HepG2 (cell line): ENCODE measurements around the gene RBM15B. TPM values are rescaled to one million over a fixed set of nuclear protein-coding genes. Genes with fewer than 3 reads are reported as not detected.

Source experiments
- HMGXB4 ChIP-seq, 2 experiments: sonication (generic) in 1 of 2; formaldehyde crosslinking in 1 of 2; IDR thresholded peaks; 2 replicates each; pipeline versions ENCODE4 v1.4.0 to v1.6.1; 2018 to 2020; ENCODE audit warnings: missing genetic modification reagents in 2 of 2, borderline replicate concordance in 1 of 2, low read depth in 1 of 2, mild to moderate bottlenecking in 1 of 2, missing biosample characterization in 1 of 2
- JUNB ChIP-seq: sonication (generic); formaldehyde crosslinking; IDR thresholded peaks from 2 replicates; pipeline ENCODE4 v1.8.0; 2022; ENCODE audit warnings: missing genetic modification reagents, mild to moderate bottlenecking, borderline replicate concordance
- RFX1 ChIP-seq: fragments of 450-650 bp; IDR thresholded peaks from 2 replicates; pipeline ENCODE4 v1.6.1; 2017
- TCF12 ChIP-seq, 2 experiments: fragments of 450-650 bp in 1 of 2; sonication (generic) in 1 of 2; formaldehyde crosslinking in 1 of 2; IDR thresholded peaks; 2 replicates each; pipeline versions ENCODE4 v1.6.1 to v1.8.0; 2017 to 2022; ENCODE audit warnings: antibody characterized with exemption in 1 of 2, mild to moderate bottlenecking in 1 of 2, missing genetic modification reagents in 1 of 2, moderate library complexity in 1 of 2
- ZHX2 ChIP-seq, 2 experiments: sonication (generic) in 1 of 2; formaldehyde crosslinking in 1 of 2; IDR thresholded peaks; 2 replicates each; pipeline versions ENCODE4 v1.6.1 to v1.9.0; 2014 to 2022; ENCODE audit warnings: antibody characterized with exemption in 1 of 2, borderline replicate concordance in 1 of 2, inconsistent platforms in 1 of 2, low read depth in 1 of 2, missing genetic modification reagents in 1 of 2
- ZNF451 ChIP-seq: sonication (generic); formaldehyde crosslinking; IDR thresholded peaks from 2 replicates; pipeline ENCODE4 v1.5.0; 2020; ENCODE audit warnings: mild to moderate bottlenecking, missing genetic modification reagents
- polyA plus RNA-seq, 8 experiments: library from polyadenylated mRNA; depleted of rRNA in 3 of 8; stranded (reverse) in 7 of 8; unstranded in 1 of 8; fragments of >200 nt; fragmentation: Illumina TruSeq in 4 of 8; extraction: Trizol in 4 of 8; gene quantifications; 2 replicates each; pipeline versions ENCODE4 v1.2.1 to v1.2.3, GENCODE V29; 2011 to 2016; ENCODE audit warnings: low read depth in 4 of 8, missing spikeins in 1 of 8, mixed read lengths in 1 of 8; ENCODE audit not compliant: insufficient read depth in 1 of 8
- total RNA-seq, 5 experiments: library from RNA; depleted of rRNA; stranded (reverse); fragments of >200 nt; fragmentation: Illumina TruSeq; extraction: Trizol; gene quantifications; 2 replicates each; pipeline ENCODE4 v1.2.3, GENCODE V29; 2016; ENCODE audit warnings: low read depth in 1 of 5
- TF ChIP-seq, protein P1 (sequence below), 2 experiments: fragments of 450-650 bp in 1 of 2; sonication (generic) in 1 of 2; formaldehyde crosslinking in 1 of 2; IDR thresholded peaks; 2 replicates each; pipeline versions ENCODE4 v1.6.1 to v1.8.0; 2016 to 2022; ENCODE audit warnings: antibody characterized with exemption in 1 of 2, mild to moderate bottlenecking in 1 of 2, missing genetic modification reagents in 1 of 2

The RBM15B gene
- total and polyA plus RNA-seq, 2 of the 13 experiments (the other 11 are each of a cell fraction or from before 2014, with no cell fraction given) = 8.2 to 19.3 TPM

DNA sequence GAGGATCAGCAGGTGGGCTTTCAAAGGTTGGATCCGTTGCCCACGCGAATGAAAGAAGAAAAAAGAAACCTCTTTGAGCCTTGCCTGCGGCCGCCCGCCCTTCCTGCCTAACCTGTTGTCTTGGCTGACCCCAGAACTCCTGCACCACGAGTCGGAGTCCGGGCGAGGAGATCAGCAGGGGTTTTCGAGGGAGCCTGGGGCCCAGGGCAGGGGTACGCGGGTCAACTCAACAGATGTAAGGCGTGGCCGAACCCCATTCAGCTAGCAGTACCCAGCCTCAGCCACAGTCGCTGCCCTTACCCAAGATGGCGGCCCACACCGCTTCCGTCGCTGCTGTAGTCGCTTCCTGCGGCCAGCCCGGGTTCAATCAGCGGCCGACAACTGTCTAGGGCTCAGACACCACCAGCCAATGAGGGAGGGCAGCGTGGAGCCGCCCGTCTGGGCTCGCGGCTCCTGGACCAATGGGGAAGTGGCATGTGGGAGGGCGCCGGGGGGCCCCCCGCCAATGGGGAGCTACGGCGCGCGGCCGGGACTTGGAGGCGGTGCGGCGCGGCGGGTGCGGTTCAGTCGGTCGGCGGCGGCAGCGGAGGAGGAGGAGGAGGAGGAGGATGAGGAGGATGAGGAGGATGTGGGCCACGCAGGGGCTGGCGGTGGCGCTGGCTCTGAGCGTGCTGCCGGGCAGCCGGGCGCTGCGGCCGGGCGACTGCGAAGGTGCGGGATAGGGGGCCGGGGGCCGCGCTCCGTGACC lies 6.2 kb upstream of the RBM15B start, which contains the start of gene MANF (continued):
- TF ChIP-seq, protein P1, sequence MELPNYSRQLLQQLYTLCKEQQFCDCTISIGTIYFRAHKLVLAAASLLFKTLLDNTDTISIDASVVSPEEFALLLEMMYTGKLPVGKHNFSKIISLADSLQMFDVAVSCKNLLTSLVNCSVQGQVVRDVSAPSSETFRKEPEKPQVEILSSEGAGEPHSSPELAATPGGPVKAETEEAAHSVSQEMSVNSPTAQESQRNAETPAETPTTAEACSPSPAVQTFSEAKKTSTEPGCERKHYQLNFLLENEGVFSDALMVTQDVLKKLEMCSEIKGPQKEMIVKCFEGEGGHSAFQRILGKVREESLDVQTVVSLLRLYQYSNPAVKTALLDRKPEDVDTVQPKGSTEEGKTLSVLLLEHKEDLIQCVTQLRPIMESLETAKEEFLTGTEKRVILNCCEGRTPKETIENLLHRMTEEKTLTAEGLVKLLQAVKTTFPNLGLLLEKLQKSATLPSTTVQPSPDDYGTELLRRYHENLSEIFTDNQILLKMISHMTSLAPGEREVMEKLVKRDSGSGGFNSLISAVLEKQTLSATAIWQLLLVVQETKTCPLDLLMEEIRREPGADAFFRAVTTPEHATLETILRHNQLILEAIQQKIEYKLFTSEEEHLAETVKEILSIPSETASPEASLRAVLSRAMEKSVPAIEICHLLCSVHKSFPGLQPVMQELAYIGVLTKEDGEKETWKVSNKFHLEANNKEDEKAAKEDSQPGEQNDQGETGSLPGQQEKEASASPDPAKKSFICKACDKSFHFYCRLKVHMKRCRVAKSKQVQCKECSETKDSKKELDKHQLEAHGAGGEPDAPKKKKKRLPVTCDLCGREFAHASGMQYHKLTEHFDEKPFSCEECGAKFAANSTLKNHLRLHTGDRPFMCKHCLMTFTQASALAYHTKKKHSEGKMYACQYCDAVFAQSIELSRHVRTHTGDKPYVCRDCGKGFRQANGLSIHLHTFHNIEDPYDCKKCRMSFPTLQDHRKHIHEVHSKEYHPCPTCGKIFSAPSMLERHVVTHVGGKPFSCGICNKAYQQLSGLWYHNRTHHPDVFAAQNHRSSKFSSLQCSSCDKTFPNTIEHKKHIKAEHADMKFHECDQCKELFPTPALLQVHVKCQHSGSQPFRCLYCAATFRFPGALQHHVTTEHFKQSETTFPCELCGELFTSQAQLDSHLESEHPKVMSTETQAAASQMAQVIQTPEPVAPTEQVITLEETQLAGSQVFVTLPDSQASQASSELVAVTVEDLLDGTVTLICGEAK (IDR thresholded peaks at IDR 0.05) = no peak; the same call in 1 of the 2 replicates
- TF ChIP-seq, protein P1 (CRISPR knock-in tag; IDR thresholded peaks at IDR 0.05) = peak; percentile 11; the same call in 1 of the 2 replicates
- TF ChIP-seq JUNB (CRISPR knock-in tag) = no peak
- TF ChIP-seq TCF12 (IDR thresholded peaks at IDR 0.05) = no peak
- peak; percentile 82 for TF ChIP-seq TCF12 (CRISPR knock-in tag; IDR thresholded peaks at IDR 0.05)
- TF ChIP-seq ZNF451 (CRISPR knock-in tag) = peak; percentile 93
- peak; percentile 97 for TF ChIP-seq ZHX2 (IDR thresholded peaks at IDR 0.05; ENCODE audit: low read depth)
- no peak; the same call in 1 of the 2 replicates for TF ChIP-seq ZHX2 (CRISPR knock-in tag; IDR thresholded peaks at IDR 0.05; ENCODE audit: borderline replicate concordance)
- no peak for TF ChIP-seq RFX1
- TF ChIP-seq HMGXB4 (CRISPR knock-in tag; IDR thresholded peaks at IDR 0.05; ENCODE audit: borderline replicate concordance in 1 of 2, low read depth in 1 of 2) = peak; percentile 76 to 82; a peak in 2 of 4 replicates
